Colonic mucosa (tissue), 4 donors: ENCODE data around the gene TMEM259. TPM values are rescaled to one million over a fixed set of nuclear protein-coding genes. Genes with fewer than 3 reads are reported as not detected.

Experiments used
- DNase-seq: peaks from one replicate; pipeline ENCODE4 v3.0.0-alpha.2; 2020
- H3K27ac ChIP-seq: fragments of 200-600 bp; one replicate; pipeline ENCODE4 v1.8.0; 2021
- H3K27me3 ChIP-seq: fragments of 200-600 bp; one replicate; pipeline ENCODE4 v1.8.0; 2021
- H3K36me3 ChIP-seq: fragments of 200-600 bp; one replicate; pipeline ENCODE4 v1.8.0; 2021
- H3K4me1 ChIP-seq: fragments of 200-600 bp; one replicate; pipeline ENCODE4 v1.8.0; 2021; ENCODE audit warnings: mild to moderate bottlenecking
- H3K4me3 ChIP-seq: fragments of 200-600 bp; one replicate; pipeline ENCODE4 v1.8.0; 2021
- H3K9ac ChIP-seq, 2 donors: one replicate each; pipeline ENCODE4 v1.7.0; 2013; ENCODE audit warnings: control low read depth in 2 of 2, low read depth in 2 of 2, low read length in 2 of 2
- H3K9me3 ChIP-seq: fragments of 200-600 bp; one replicate; pipeline ENCODE4 v1.8.0; 2021
- CTCF ChIP-seq: fragments of 200-600 bp; IDR thresholded peaks from one replicate; pipeline ENCODE4 v1.8.0; 2022; ENCODE audit warnings: antibody characterized with exemption, mild to moderate bottlenecking
- intact Hi-C: fragments of 100-400 bp; cut with DNase I; formaldehyde crosslinking; loops from one replicate; pipeline ENCODE4 v1.14.1; 2022
- total RNA-seq, 2 donors: library from RNA; stranded (reverse); fragmentation: NEBNext Ultra II Directional in 1 of 2; extraction: Animal tissue kit (Norgen Biotek cat#: 25700) in 1 of 2; gene quantifications; one replicate each; pipeline ENCODE4 v1.2.1, GENCODE V29; 2021
- donor health status: healthy.
- donor health status: DM: no; HTN: no; CAD: no.
- donor health status: DM: no; HTN: no; CAD: no.

Gene TMEM259
- total RNA-seq, 2 donors from 2014 or later = 170 to 235 TPM

- Histone ChIP-seq H3K27ac (no peak overlapping the region), H3K36me3 (no peaks in the 10 kb centered on the region), H3K9ac (no peak overlapping the region), H3K27me3 (peaks cover 37% of the 10 kb centered on the region), H3K4me1 (no peaks in the 10 kb centered on the region), H3K4me3 (no peak overlapping the region), H3K9me3 (no peaks in the 10 kb centered on the region)
- peak; percentile 66 for DNase-seq
- peak; percentile 91 for TF ChIP-seq CTCF
- intact Hi-C loops = no loop called here
Measured at GRCh38 chr19:1001538-1002166, 19.3 kb downstream of the TMEM259 start.

DNA sequence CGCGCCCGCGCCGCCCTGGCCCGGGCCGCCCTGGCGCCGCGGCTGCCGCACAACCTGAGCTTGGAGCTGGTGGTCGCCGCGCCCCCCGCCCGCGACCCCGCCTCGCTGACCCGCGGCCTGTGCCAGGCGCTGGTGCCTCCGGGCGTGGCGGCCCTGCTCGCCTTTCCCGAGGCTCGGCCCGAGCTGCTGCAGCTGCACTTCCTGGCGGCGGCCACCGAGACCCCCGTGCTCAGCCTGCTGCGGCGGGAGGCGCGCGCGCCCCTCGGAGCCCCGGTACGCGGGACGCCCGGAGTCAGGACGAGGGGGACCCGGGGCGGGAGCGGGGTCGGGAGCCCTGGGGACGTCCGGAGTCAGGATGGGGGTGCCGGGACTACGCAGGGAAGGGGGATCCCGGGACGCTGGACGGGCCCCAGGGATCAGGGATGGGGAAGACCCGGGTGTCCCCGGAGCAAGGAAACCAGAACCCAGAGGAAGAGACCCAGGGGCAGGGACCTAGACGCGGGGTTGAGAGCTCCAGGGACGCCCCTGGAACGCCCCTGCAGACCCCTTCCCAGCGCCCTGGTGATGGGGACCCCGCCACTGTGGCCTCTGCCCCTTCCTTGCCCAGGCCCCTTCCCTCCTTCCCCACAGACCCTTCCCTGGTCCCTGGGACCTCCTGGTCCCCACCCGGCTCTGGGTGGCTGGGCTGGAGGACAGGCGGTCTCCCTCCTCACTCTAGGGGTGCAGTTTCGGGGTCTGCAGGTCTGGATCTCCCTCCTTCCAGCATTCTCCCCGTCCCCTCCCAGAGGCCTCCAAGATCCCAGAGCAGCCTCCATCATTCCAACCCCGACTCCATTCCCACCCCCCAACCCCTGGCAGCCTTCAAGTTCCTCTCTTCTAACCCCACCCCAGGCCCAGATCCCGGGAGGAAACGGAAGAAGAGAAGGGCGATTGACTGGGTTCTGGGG, 20.1 kb downstream of the TMEM259 start:
- intact Hi-C loops = no loop called here
- H3K4me3 ChIP-seq = no peak overlapping the region
- no peak overlapping the region for H3K9ac ChIP-seq
- peaks cover 45% of the 10 kb centered on the region for H3K27me3 ChIP-seq
- DNase-seq = no peak
- no peak overlapping the region for H3K27ac ChIP-seq
- no peak for TF ChIP-seq CTCF
- no peaks in the 10 kb centered on the region for H3K9me3 ChIP-seq
- peaks cover 7% of the 10 kb centered on the region for H3K4me1 ChIP-seq
- H3K36me3 ChIP-seq = no peaks in the 10 kb centered on the region

- intact Hi-C loops = no loop called here
- Histone ChIP-seq H3K4me3 (no peak within 1 kb of the TSS), H3K36me3 (no peaks in the 10 kb centered on the region), H3K9ac (no peak within 1 kb of the TSS), H3K9me3 (no peaks in the 10 kb centered on the region), H3K27me3 (peaks cover 51% of the 10 kb centered on the region), H3K27ac (no peak within 1 kb of the TSS), H3K4me1 (peaks cover 7% of the 10 kb centered on the region)
- TF ChIP-seq CTCF = no peak
- DNase-seq = peak; percentile 65
Measured at GRCh38 chr19:1000095-1000494, 20.8 kb downstream of the TMEM259 start, which contains the start of gene GRIN3B. TSS of gene GRIN3B (plus strand) at chr19:1000419. CDS start at chr19:1000438, 19 bp downstream.

DNA sequence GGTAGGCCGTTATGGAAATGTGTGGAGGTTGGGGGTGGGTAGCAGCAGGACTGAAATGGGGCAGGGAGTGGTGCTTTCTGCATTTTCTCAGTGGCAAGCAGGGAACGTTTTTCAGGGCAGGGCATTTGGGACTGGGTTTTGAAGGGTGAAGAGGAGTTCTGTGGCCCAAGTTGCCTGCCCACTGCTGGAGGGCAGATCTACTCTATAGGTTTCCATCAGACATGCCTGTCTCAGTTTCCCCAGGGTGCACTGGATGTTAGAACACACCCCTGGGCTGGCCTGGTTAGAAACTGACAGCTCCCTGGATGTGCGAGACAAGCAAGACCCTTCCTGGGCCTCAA, 21.6 kb downstream of the TMEM259 start:
- TF ChIP-seq CTCF = no peak
- Histone ChIP-seq H3K4me3 (no peak overlapping the region), H3K27ac (no peak overlapping the region), H3K4me1 (peaks cover 7% of the 10 kb centered on the region), H3K27me3 (peaks cover 51% of the 10 kb centered on the region), H3K9me3 (no peaks in the 10 kb centered on the region), H3K36me3 (no peaks in the 10 kb centered on the region), H3K9ac (no peak overlapping the region)
- intact Hi-C loops = no loop called here
- no peak for DNase-seq

GRCh38 chr19:998064-998463, 22.9 kb downstream of the TMEM259 start:
- no peak overlapping the region for H3K4me3 ChIP-seq
- H3K9ac ChIP-seq = no peak overlapping the region
- no peak for TF ChIP-seq CTCF
- no peak for DNase-seq
- H3K36me3 ChIP-seq = no peaks in the 10 kb centered on the region
- intact Hi-C loops = no loop called here
- no peak overlapping the region for H3K27ac ChIP-seq
- H3K9me3 ChIP-seq = no peaks in the 10 kb centered on the region
- H3K4me1 ChIP-seq = peaks cover 7% of the 10 kb centered on the region
- peaks cover 51% of the 10 kb centered on the region for H3K27me3 ChIP-seq
